ENCODE results near the gene BRMS1.

The BRMS1 gene

GRCh38 chr11:66287889-66288670, 56.8 kb downstream of the BRMS1 start:
- Histone ChIP-seq H3K27me3 (ENCODE audit: insufficient read depth, low read depth) (peaks cover 4% of the 10 kb centered on the region; the same call in 1 of the 2 replicates), H3K36me3 (ENCODE audit: insufficient read depth) (no peaks in the 10 kb centered on the region), H3K79me2 (ENCODE audit: insufficient read depth, low read depth) (peaks cover 8% of the 10 kb centered on the region; the same call in 1 of the 2 replicates), H3K4me2 (peak overlapping the region; percentile 82), H3K4me3 (IDR thresholded peaks at IDR 0.05; ENCODE audit: insufficient read depth, low read depth, low read length) (no peak overlapping the region), H4K20me1 (ENCODE audit: insufficient read depth) (no peaks in the 10 kb centered on the region), H3K9ac (peak overlapping the region; percentile 88), H2AFZ (ENCODE audit: low read depth) (peak overlapping the region; percentile 55), H3K27ac (peak overlapping the region; percentile 64), H3K4me1 (ENCODE audit: low read depth, poor library complexity, severe bottlenecking) (peaks cover 17% of the 10 kb centered on the region)
- no peak for TF ChIP-seq CTCF (conservative IDR thresholded peaks at IDR 0.05; ENCODE audit: low read depth, low read length)
